ENCODE measurements around the gene EFHD2.

DNA sequence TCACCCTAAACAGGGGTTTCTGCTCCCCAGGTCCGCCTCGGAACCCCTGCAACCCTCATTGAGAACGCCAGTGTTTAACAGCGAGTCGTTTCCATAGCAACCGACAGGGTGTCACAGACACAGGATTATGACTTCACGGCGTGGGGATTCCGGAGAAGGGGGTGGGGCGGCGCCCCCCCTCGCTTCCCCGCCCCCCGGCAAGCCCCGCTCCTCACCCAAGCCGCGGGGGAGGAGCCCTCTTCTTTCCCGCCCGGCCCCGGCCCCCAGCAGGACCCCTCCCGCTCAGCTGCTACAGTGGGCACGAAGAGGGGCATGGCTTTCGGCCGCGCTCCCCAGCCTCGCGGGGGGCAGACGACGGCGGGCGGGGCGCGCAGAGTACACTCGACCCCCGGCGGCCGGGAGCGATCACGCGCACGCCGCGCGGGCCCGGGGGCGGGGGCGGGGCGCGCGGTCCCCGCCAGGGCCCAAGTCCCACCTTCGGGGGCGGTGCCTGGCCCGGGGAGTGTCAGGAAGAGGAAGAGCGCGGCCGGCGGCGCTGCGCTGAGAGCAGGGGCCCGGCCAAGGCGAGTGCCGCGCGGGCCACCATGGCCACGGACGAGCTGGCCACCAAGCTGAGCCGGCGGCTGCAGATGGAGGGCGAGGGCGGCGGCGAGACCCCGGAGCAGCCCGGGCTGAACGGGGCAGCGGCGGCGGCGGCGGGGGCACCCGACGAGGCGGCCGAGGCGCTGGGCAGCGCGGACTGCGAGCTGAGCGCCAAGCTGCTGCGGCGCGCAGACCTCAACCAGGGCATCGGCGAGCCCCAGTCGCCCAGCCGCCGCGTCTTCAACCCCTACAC lies at the start of gene EFHD2:
- TF ChIP-seq, protein P1, sequence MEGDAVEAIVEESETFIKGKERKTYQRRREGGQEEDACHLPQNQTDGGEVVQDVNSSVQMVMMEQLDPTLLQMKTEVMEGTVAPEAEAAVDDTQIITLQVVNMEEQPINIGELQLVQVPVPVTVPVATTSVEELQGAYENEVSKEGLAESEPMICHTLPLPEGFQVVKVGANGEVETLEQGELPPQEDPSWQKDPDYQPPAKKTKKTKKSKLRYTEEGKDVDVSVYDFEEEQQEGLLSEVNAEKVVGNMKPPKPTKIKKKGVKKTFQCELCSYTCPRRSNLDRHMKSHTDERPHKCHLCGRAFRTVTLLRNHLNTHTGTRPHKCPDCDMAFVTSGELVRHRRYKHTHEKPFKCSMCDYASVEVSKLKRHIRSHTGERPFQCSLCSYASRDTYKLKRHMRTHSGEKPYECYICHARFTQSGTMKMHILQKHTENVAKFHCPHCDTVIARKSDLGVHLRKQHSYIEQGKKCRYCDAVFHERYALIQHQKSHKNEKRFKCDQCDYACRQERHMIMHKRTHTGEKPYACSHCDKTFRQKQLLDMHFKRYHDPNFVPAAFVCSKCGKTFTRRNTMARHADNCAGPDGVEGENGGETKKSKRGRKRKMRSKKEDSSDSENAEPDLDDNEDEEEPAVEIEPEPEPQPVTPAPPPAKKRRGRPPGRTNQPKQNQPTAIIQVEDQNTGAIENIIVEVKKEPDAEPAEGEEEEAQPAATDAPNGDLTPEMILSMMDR (IDR thresholded peaks at IDR 0.05) = peak in 2 of 6 experiments; percentile 3 to 8
- peak; percentile 91 to 97 for TF ChIP-seq POLR2A (IDR thresholded peaks at IDR 0.05)

Measured in Peyer's patch (tissue), 4 donors.